ENCODE results near the gene POTEI. TPM values are rescaled to one million over a fixed set of nuclear protein-coding genes. Genes with fewer than 3 reads are reported as not detected.
"Not testable (repeated sequence)": the region's sequence is repeated elsewhere in the genome, so short reads cannot be mapped to it uniquely, and the experiment has no call there.

POTEI gene
- 1.4 TPM for total RNA-seq (ENCODE audit: unreplicated experiment)
- long read RNA-seq, partial matches to known transcripts: 0 of 9 reads
- long read RNA-seq, other reads (novel, unspliced or antisense): 9 of 9 reads

- not testable (repeated sequence) for H3K27me3 Mint-ChIP-seq (ENCODE audit: unreplicated experiment); H3K27ac Mint-ChIP-seq (ENCODE audit: unreplicated experiment); H3K4me3 Mint-ChIP-seq (ENCODE audit: unreplicated experiment); H3K4me1 Mint-ChIP-seq (ENCODE audit: low read depth, unreplicated experiment); H3K36me3 Mint-ChIP-seq (ENCODE audit: unreplicated experiment); DNase-seq; H3K9me3 Mint-ChIP-seq (ENCODE audit: unreplicated experiment)
Observed at GRCh38 chr2:130509228-130509627, at the start of gene POTEI. POTEI (minus strand) TSS chr2:130509328; CDS start chr2:130509235, 93 bp downstream.

GRCh38 chr2:130556441-130556840, 47.3 kb upstream of the POTEI start:
- not testable (repeated sequence) for H3K4me3 Mint-ChIP-seq (ENCODE audit: unreplicated experiment); H3K4me1 Mint-ChIP-seq (ENCODE audit: low read depth, unreplicated experiment); DNase-seq; H3K36me3 Mint-ChIP-seq (ENCODE audit: unreplicated experiment); H3K9me3 Mint-ChIP-seq (ENCODE audit: unreplicated experiment); H3K27me3 Mint-ChIP-seq (ENCODE audit: unreplicated experiment); H3K27ac Mint-ChIP-seq (ENCODE audit: unreplicated experiment)

GRCh38 chr2:130554178-130554577, 45.0 kb upstream of the POTEI start:
- H3K4me1 Mint-ChIP-seq (ENCODE audit: low read depth, unreplicated experiment); DNase-seq; H3K27me3 Mint-ChIP-seq (ENCODE audit: unreplicated experiment); H3K27ac Mint-ChIP-seq (ENCODE audit: unreplicated experiment); H3K9me3 Mint-ChIP-seq (ENCODE audit: unreplicated experiment); H3K36me3 Mint-ChIP-seq (ENCODE audit: unreplicated experiment); H3K4me3 Mint-ChIP-seq (ENCODE audit: unreplicated experiment): not testable (repeated sequence)

GRCh38 chr2:130549475-130549874, 40.3 kb upstream of the POTEI start:
- H3K27me3 Mint-ChIP-seq (ENCODE audit: unreplicated experiment); DNase-seq; H3K4me1 Mint-ChIP-seq (ENCODE audit: low read depth, unreplicated experiment); H3K4me3 Mint-ChIP-seq (ENCODE audit: unreplicated experiment); H3K36me3 Mint-ChIP-seq (ENCODE audit: unreplicated experiment); H3K9me3 Mint-ChIP-seq (ENCODE audit: unreplicated experiment); H3K27ac Mint-ChIP-seq (ENCODE audit: unreplicated experiment): not testable (repeated sequence)

- H3K4me1 Mint-ChIP-seq (ENCODE audit: low read depth, unreplicated experiment); DNase-seq; H3K27ac Mint-ChIP-seq (ENCODE audit: unreplicated experiment); H3K36me3 Mint-ChIP-seq (ENCODE audit: unreplicated experiment); H3K27me3 Mint-ChIP-seq (ENCODE audit: unreplicated experiment); H3K4me3 Mint-ChIP-seq (ENCODE audit: unreplicated experiment); H3K9me3 Mint-ChIP-seq (ENCODE audit: unreplicated experiment): not testable (repeated sequence)
Observed at GRCh38 chr2:130548418-130548817, 39.3 kb upstream of the POTEI start.

- H3K27me3 Mint-ChIP-seq (ENCODE audit: unreplicated experiment); H3K4me1 Mint-ChIP-seq (ENCODE audit: low read depth, unreplicated experiment); H3K27ac Mint-ChIP-seq (ENCODE audit: unreplicated experiment); H3K9me3 Mint-ChIP-seq (ENCODE audit: unreplicated experiment); H3K36me3 Mint-ChIP-seq (ENCODE audit: unreplicated experiment); DNase-seq; H3K4me3 Mint-ChIP-seq (ENCODE audit: unreplicated experiment): not testable (repeated sequence)
Observed at GRCh38 chr2:130544978-130545377, 35.9 kb upstream of the POTEI start.

GRCh38 chr2:130543785-130544528, 34.8 kb upstream of the POTEI start:
- H3K4me3 Mint-ChIP-seq (ENCODE audit: unreplicated experiment); H3K27me3 Mint-ChIP-seq (ENCODE audit: unreplicated experiment); H3K9me3 Mint-ChIP-seq (ENCODE audit: unreplicated experiment); H3K4me1 Mint-ChIP-seq (ENCODE audit: low read depth, unreplicated experiment); H3K27ac Mint-ChIP-seq (ENCODE audit: unreplicated experiment); H3K36me3 Mint-ChIP-seq (ENCODE audit: unreplicated experiment); DNase-seq: not testable (repeated sequence)

GRCh38 chr2:130542789-130543188, 33.7 kb upstream of the POTEI start:
- H3K9me3 Mint-ChIP-seq (ENCODE audit: unreplicated experiment); H3K4me3 Mint-ChIP-seq (ENCODE audit: unreplicated experiment); H3K4me1 Mint-ChIP-seq (ENCODE audit: low read depth, unreplicated experiment); H3K36me3 Mint-ChIP-seq (ENCODE audit: unreplicated experiment); H3K27me3 Mint-ChIP-seq (ENCODE audit: unreplicated experiment); DNase-seq; H3K27ac Mint-ChIP-seq (ENCODE audit: unreplicated experiment): not testable (repeated sequence)

- not testable (repeated sequence) for H3K4me1 Mint-ChIP-seq (ENCODE audit: low read depth, unreplicated experiment); H3K27me3 Mint-ChIP-seq (ENCODE audit: unreplicated experiment); H3K36me3 Mint-ChIP-seq (ENCODE audit: unreplicated experiment); H3K4me3 Mint-ChIP-seq (ENCODE audit: unreplicated experiment); H3K27ac Mint-ChIP-seq (ENCODE audit: unreplicated experiment); H3K9me3 Mint-ChIP-seq (ENCODE audit: unreplicated experiment); DNase-seq
Observed at GRCh38 chr2:130538271-130538670, 29.1 kb upstream of the POTEI start.

GRCh38 chr2:130536654-130537053, 27.5 kb upstream of the POTEI start:
- H3K27ac Mint-ChIP-seq (ENCODE audit: unreplicated experiment); DNase-seq; H3K4me3 Mint-ChIP-seq (ENCODE audit: unreplicated experiment); H3K4me1 Mint-ChIP-seq (ENCODE audit: low read depth, unreplicated experiment); H3K36me3 Mint-ChIP-seq (ENCODE audit: unreplicated experiment); H3K27me3 Mint-ChIP-seq (ENCODE audit: unreplicated experiment); H3K9me3 Mint-ChIP-seq (ENCODE audit: unreplicated experiment): not testable (repeated sequence)

- not testable (repeated sequence) for H3K9me3 Mint-ChIP-seq (ENCODE audit: unreplicated experiment); DNase-seq; H3K36me3 Mint-ChIP-seq (ENCODE audit: unreplicated experiment); H3K27me3 Mint-ChIP-seq (ENCODE audit: unreplicated experiment); H3K27ac Mint-ChIP-seq (ENCODE audit: unreplicated experiment); H3K4me3 Mint-ChIP-seq (ENCODE audit: unreplicated experiment); H3K4me1 Mint-ChIP-seq (ENCODE audit: low read depth, unreplicated experiment)
Observed at GRCh38 chr2:130531672-130532071, 22.5 kb upstream of the POTEI start.

GRCh38 chr2:130531225-130531624, 22.1 kb upstream of the POTEI start:
- H3K9me3 Mint-ChIP-seq (ENCODE audit: unreplicated experiment); H3K36me3 Mint-ChIP-seq (ENCODE audit: unreplicated experiment); H3K27me3 Mint-ChIP-seq (ENCODE audit: unreplicated experiment); H3K4me3 Mint-ChIP-seq (ENCODE audit: unreplicated experiment); DNase-seq; H3K27ac Mint-ChIP-seq (ENCODE audit: unreplicated experiment); H3K4me1 Mint-ChIP-seq (ENCODE audit: low read depth, unreplicated experiment): not testable (repeated sequence)

- not testable (repeated sequence) for H3K27me3 Mint-ChIP-seq (ENCODE audit: unreplicated experiment); H3K9me3 Mint-ChIP-seq (ENCODE audit: unreplicated experiment); H3K4me3 Mint-ChIP-seq (ENCODE audit: unreplicated experiment); H3K4me1 Mint-ChIP-seq (ENCODE audit: low read depth, unreplicated experiment); H3K27ac Mint-ChIP-seq (ENCODE audit: unreplicated experiment); H3K36me3 Mint-ChIP-seq (ENCODE audit: unreplicated experiment); DNase-seq
Observed at GRCh38 chr2:130530212-130530611, 21.1 kb upstream of the POTEI start.
